ENCODE measurements around the gene BCOR. TPM values are rescaled to one million over a fixed set of nuclear protein-coding genes. Genes with fewer than 3 reads are reported as not detected.

BCOR gene
- total and polyA plus RNA-seq, 9 of the 15 experiments (the other 6 are each of a cell fraction or from before 2014, with no cell fraction given) = 27.5 to 113 (median 37.6) TPM

DNA sequence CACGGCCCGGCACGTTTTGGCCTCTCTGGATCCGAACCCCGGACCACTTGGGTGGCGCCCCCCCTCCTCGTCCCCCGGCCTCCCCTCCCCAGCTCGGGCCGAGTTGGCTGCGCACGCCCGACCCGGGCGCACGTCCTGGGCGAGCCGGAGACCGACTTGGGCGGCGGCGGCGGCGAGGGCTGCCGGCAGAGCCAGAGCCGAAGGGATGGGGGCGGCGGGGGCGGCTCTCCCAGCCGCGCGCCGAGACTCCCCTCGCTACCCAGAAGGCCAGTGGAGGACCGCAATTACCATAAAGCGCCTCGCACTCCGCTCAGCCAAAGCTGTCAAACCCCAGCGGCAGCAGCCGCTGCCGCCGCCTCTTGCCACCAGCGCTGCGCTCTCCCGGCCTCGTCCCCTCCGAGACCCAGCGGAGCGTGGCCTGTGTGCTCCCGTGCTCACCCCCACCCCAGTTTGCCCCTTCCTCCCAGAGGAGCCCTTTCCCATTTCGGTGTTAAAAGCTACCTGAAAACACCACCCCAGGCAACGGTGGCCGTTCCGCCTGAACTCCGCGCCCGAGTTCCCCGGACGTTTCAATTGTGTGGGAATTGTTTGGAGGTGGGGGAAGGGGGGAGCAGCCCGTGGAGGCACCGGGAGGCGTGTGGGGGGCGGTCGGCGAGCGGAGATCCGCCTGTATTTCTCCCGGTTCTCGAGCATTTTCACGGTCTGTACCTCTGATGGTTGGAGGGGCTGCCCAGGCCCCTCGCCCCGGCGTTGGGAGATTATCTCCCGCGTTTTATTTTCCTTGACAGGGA, 701 bp upstream of the BCOR start (continued):
- TF ChIP-seq, protein P1, sequence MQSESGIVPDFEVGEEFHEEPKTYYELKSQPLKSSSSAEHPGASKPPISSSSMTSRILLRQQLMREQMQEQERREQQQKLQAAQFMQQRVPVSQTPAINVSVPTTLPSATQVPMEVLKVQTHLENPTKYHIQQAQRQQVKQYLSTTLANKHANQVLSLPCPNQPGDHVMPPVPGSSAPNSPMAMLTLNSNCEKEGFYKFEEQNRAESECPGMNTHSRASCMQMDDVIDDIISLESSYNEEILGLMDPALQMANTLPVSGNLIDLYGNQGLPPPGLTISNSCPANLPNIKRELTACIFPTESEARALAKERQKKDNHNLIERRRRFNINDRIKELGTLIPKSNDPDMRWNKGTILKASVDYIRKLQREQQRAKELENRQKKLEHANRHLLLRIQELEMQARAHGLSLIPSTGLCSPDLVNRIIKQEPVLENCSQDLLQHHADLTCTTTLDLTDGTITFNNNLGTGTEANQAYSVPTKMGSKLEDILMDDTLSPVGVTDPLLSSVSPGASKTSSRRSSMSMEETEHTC (IDR thresholded peaks at IDR 0.05) = no peak
- TF ChIP-seq, protein P2, sequence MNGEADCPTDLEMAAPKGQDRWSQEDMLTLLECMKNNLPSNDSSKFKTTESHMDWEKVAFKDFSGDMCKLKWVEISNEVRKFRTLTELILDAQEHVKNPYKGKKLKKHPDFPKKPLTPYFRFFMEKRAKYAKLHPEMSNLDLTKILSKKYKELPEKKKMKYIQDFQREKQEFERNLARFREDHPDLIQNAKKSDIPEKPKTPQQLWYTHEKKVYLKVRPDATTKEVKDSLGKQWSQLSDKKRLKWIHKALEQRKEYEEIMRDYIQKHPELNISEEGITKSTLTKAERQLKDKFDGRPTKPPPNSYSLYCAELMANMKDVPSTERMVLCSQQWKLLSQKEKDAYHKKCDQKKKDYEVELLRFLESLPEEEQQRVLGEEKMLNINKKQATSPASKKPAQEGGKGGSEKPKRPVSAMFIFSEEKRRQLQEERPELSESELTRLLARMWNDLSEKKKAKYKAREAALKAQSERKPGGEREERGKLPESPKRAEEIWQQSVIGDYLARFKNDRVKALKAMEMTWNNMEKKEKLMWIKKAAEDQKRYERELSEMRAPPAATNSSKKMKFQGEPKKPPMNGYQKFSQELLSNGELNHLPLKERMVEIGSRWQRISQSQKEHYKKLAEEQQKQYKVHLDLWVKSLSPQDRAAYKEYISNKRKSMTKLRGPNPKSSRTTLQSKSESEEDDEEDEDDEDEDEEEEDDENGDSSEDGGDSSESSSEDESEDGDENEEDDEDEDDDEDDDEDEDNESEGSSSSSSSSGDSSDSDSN (IDR thresholded peaks at IDR 0.05; ENCODE audit: borderline replicate concordance in 1 of 2, low read depth in 2 of 2, low read length in 2 of 2) = no peak; a peak in 1 of 4 replicates
- no peak for TF ChIP-seq HDAC8 (tag; IDR thresholded peaks at IDR 0.05)
- no peak for TF ChIP-seq NFXL1 (CRISPR knock-in tag; IDR thresholded peaks at IDR 0.05)
- TF ChIP-seq, protein P3, sequence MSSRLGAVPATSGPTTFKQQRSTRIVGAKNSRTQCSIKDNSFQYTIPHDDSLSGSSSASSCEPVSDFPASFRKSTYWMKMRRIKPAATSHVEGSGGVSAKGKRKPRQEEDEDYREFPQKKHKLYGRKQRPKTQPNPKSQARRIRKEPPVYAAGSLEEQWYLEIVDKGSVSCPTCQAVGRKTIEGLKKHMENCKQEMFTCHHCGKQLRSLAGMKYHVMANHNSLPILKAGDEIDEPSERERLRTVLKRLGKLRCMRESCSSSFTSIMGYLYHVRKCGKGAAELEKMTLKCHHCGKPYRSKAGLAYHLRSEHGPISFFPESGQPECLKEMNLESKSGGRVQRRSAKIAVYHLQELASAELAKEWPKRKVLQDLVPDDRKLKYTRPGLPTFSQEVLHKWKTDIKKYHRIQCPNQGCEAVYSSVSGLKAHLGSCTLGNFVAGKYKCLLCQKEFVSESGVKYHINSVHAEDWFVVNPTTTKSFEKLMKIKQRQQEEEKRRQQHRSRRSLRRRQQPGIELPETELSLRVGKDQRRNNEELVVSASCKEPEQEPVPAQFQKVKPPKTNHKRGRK (tag; IDR thresholded peaks at IDR 0.05) = no peak
- TF ChIP-seq SRSF3 (IDR thresholded peaks at IDR 0.05; ENCODE audit: insufficient read depth, low read length) = no peak
- no peak for TF ChIP-seq CHCHD3 (CRISPR knock-in tag; IDR thresholded peaks at IDR 0.05)
- TF ChIP-seq STAT5B (CRISPR knock-in tag; IDR thresholded peaks at IDR 0.05) = no peak
- TF ChIP-seq EHMT2 (IDR thresholded peaks at IDR 0.05) = no peak
- TF ChIP-seq, protein P4, sequence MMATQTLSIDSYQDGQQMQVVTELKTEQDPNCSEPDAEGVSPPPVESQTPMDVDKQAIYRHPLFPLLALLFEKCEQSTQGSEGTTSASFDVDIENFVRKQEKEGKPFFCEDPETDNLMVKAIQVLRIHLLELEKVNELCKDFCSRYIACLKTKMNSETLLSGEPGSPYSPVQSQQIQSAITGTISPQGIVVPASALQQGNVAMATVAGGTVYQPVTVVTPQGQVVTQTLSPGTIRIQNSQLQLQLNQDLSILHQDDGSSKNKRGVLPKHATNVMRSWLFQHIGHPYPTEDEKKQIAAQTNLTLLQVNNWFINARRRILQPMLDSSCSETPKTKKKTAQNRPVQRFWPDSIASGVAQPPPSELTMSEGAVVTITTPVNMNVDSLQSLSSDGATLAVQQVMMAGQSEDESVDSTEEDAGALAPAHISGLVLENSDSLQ (IDR thresholded peaks at IDR 0.05) = no peak
- no peak for TF ChIP-seq ESRRB (CRISPR knock-in tag; IDR thresholded peaks at IDR 0.05; ENCODE audit: borderline replicate concordance)
- no peak for TF ChIP-seq TEAD2 (tag; IDR thresholded peaks at IDR 0.05)
- 0 out of 2 replicates have a peak, but pooled peaks have one; percentile 23 for TF ChIP-seq ZBTB7A (IDR thresholded peaks at IDR 0.05; ENCODE audit: borderline replicate concordance, control insufficient read depth, low read depth, low read length)
- TF ChIP-seq ZNF143 (CRISPR knock-in tag; IDR thresholded peaks at IDR 0.05) = peak; percentile 59; the same call in 1 of the 2 replicates
- TF ChIP-seq, protein P5, sequence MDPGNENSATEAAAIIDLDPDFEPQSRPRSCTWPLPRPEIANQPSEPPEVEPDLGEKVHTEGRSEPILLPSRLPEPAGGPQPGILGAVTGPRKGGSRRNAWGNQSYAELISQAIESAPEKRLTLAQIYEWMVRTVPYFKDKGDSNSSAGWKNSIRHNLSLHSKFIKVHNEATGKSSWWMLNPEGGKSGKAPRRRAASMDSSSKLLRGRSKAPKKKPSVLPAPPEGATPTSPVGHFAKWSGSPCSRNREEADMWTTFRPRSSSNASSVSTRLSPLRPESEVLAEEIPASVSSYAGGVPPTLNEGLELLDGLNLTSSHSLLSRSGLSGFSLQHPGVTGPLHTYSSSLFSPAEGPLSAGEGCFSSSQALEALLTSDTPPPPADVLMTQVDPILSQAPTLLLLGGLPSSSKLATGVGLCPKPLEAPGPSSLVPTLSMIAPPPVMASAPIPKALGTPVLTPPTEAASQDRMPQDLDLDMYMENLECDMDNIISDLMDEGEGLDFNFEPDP (CRISPR knock-in tag; IDR thresholded peaks at IDR 0.05) = no peak
- no peak for TF ChIP-seq ZNF217 (CRISPR knock-in tag; IDR thresholded peaks at IDR 0.05)
- TF ChIP-seq, protein P6, sequence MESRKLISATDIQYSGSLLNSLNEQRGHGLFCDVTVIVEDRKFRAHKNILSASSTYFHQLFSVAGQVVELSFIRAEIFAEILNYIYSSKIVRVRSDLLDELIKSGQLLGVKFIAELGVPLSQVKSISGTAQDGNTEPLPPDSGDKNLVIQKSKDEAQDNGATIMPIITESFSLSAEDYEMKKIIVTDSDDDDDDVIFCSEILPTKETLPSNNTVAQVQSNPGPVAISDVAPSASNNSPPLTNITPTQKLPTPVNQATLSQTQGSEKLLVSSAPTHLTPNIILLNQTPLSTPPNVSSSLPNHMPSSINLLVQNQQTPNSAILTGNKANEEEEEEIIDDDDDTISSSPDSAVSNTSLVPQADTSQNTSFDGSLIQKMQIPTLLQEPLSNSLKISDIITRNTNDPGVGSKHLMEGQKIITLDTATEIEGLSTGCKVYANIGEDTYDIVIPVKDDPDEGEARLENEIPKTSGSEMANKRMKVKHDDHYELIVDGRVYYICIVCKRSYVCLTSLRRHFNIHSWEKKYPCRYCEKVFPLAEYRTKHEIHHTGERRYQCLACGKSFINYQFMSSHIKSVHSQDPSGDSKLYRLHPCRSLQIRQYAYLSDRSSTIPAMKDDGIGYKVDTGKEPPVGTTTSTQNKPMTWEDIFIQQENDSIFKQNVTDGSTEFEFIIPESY (CRISPR knock-in tag; IDR thresholded peaks at IDR 0.05) = no peak
